D721Med (cell line): ENCODE data around the gene RBM43.
"Not testable (repeated sequence)": the region's sequence is repeated elsewhere in the genome, so short reads cannot be mapped to it uniquely, and the experiment has no call there.

ENCODE experiments used
- DNase-seq: peaks from one replicate; pipeline ENCODE4 v3.0.0; 2011; ENCODE audit warnings: low spot score; ENCODE audit not compliant: insufficient read length
- FAIRE-seq: peaks from 2 replicates; lab custom pipeline; 2011; peaks lifted over from hg19 to GRCh38; lab: Jason Lieb, UNC
- CTCF ChIP-seq: IDR thresholded peaks from 2 replicates; pipeline ENCODE4 v1.5.1; 2012; ENCODE audit warnings: mild to moderate bottlenecking, control low read depth; ENCODE audit not compliant: insufficient read depth; ENCODE audit errors: missing control alignments

RBM43 gene

GRCh38 chr2:151240433-151240832 lies 21.2 kb downstream of the RBM43 start:
- FAIRE-seq: no peak
- TF ChIP-seq CTCF: no peak
- DNase-seq: no peak

- FAIRE-seq: no peak
- DNase-seq: no peak
- TF ChIP-seq CTCF: no peak
Measured at GRCh38 chr2:151239624-151240023, 22.0 kb downstream of the RBM43 start.

GRCh38 chr2:151238527-151239487 lies 22.9 kb downstream of the RBM43 start:
- FAIRE-seq (peak; percentile 38), DNase-seq (peak; percentile 27)

GRCh38 chr2:151237422-151238025 lies 24.1 kb downstream of the RBM43 start:
- no peak for TF ChIP-seq CTCF
- FAIRE-seq: no peak
- DNase-seq: no peak

More at GRCh38 chr2:151238527-151239487, 22.9 kb downstream of the RBM43 start:
- TF ChIP-seq CTCF: peak; percentile 86

GRCh38 chr2:151233760-151234159 lies 27.9 kb downstream of the RBM43 start:
- not testable (repeated sequence) for FAIRE-seq, DNase-seq

- FAIRE-seq, DNase-seq: not testable (repeated sequence)
Measured at GRCh38 chr2:151233288-151233687, 28.4 kb downstream of the RBM43 start.

- FAIRE-seq: no peak
- TF ChIP-seq CTCF: no peak
- no peak for DNase-seq
Measured at GRCh38 chr2:151230627-151231140, 31.0 kb downstream of the RBM43 start.
